Measurements from ENCODE around the gene SPSB1.

- TF ChIP-seq CTCF (IDR thresholded peaks at IDR 0.05) (no peak), POLR2AphosphoS5 (IDR thresholded peaks at IDR 0.05) (no peak), POLR2A (IDR thresholded peaks at IDR 0.05) (no peak), EP300 (IDR thresholded peaks at IDR 0.05; ENCODE audit: low read depth) (no peak)
These were observed 34.8 kb upstream of the SPSB1 start for GRCh38 chr1:9257851-9258250.
